Muscle of leg (tissue), 11 donors: ENCODE data around the gene POLE4. TPM values are rescaled to one million over a fixed set of nuclear protein-coding genes. Genes with fewer than 3 reads are reported as not detected.

Experiments
- DNase-seq: peaks from one replicate; pipeline ENCODE4 v3.0.0; 2013
- H3K27ac ChIP-seq: one replicate; pipeline ENCODE4 v1.5.1; 2013; ENCODE audit warnings: mild to moderate bottlenecking, low read length, control low read depth
- H3K27me3 ChIP-seq: one replicate; pipeline ENCODE4 v1.6.1; 2013; ENCODE audit warnings: low read length; ENCODE audit not compliant: control insufficient read depth, insufficient read depth
- H3K36me3 ChIP-seq: one replicate; pipeline ENCODE4 v1.6.1; 2013; ENCODE audit warnings: low read length; ENCODE audit not compliant: control insufficient read depth, insufficient read depth
- H3K4me1 ChIP-seq: one replicate; pipeline ENCODE4 v1.6.1; 2013; ENCODE audit warnings: low read length; ENCODE audit not compliant: control insufficient read depth, insufficient read depth
- H3K4me3 ChIP-seq: one replicate; pipeline ENCODE4 v1.5.1; 2013; ENCODE audit warnings: low read length, control low read depth
- H3K9me3 ChIP-seq: replicated peaks from 2 replicates; pipeline ENCODE4 v1.6.1; 2013; ENCODE audit warnings: low read depth, low read length; ENCODE audit not compliant: control insufficient read depth
- WGBS: methylation state at CpG from one replicate; pipeline ENCODE4 v1.1.5; 2013; ENCODE audit warnings: missing lambda C conversion rate; ENCODE audit not compliant: insufficient coverage; 5-methylcytosine and 5-hydroxymethylcytosine counted together
- polyA plus RNA-seq, 8 donors: library from polyadenylated mRNA; unstranded; fragments of 120-200 nt; gene quantifications; one replicate each; pipeline versions ENCODE4 v1.2.1 to v1.2.3, GENCODE V29; 2013; ENCODE audit warnings: inconsistent platforms in 1 of 8, low replicate concordance in 1 of 8; ENCODE audit not compliant: insufficient read length in 8 of 8, insufficient read depth in 1 of 8
- total RNA-seq: library from RNA; stranded (reverse); fragments of 120-200 nt; gene quantifications from one replicate; pipeline ENCODE4 v1.2.4, GENCODE V29; 2013

POLE4 gene
- total and polyA plus RNA-seq, 9 donors: 43.8 to 62.6 (median 51.9) TPM

GRCh38 chr2:74985978-74986609 lies 27.7 kb downstream of the POLE4 start:
- Histone ChIP-seq H3K4me3 (no peak overlapping the region), H3K4me1 (peaks cover 15% of the 10 kb centered on the region), H3K36me3 (no peaks in the 10 kb centered on the region), H3K9me3 (no peaks in the 10 kb centered on the region), H3K27me3 (no peaks in the 10 kb centered on the region), H3K27ac (no peak overlapping the region)
- 7% methylated on average over 3 of the region's 7 CpGs for WGBS
- peak; percentile 85 for DNase-seq

GRCh38 chr2:74991977-74992376 lies 33.5 kb downstream of the POLE4 start:
- Histone ChIP-seq H3K36me3 (no peaks in the 10 kb centered on the region), H3K27ac (peak overlapping the region; percentile 66), H3K9me3 (no peaks in the 10 kb centered on the region), H3K4me3 (no peak overlapping the region), H3K4me1 (peaks cover 9% of the 10 kb centered on the region), H3K27me3 (no peaks in the 10 kb centered on the region)
- 40% methylated on average over 1 of the region's 4 CpGs for WGBS
- DNase-seq: peak; percentile 76

GRCh38 chr2:74999468-74999867 lies 41.0 kb downstream of the POLE4 start:
- Histone ChIP-seq H3K4me3 (no peak overlapping the region), H3K9me3 (peaks cover 2% of the 10 kb centered on the region), H3K27me3 (no peaks in the 10 kb centered on the region), H3K27ac (no peak overlapping the region), H3K36me3 (no peaks in the 10 kb centered on the region), H3K4me1 (no peaks in the 10 kb centered on the region)
- 100% methylated on average over 4 of the region's 5 CpGs for WGBS
- no peak for DNase-seq

- Histone ChIP-seq H3K36me3 (no peaks in the 10 kb centered on the region), H3K4me3 (no peak overlapping the region), H3K27me3 (no peaks in the 10 kb centered on the region), H3K9me3 (peaks cover 2% of the 10 kb centered on the region), H3K4me1 (no peaks in the 10 kb centered on the region), H3K27ac (no peak overlapping the region)
- no peak for DNase-seq
- WGBS: 44% methylated on average over 3 of the region's 3 CpGs
Observed at GRCh38 chr2:75002007-75002406, 43.6 kb downstream of the POLE4 start.

- H3K4me3 ChIP-seq: no peak overlapping the region
- 65% methylated on average over 2 of the region's 2 CpGs for WGBS
- no peak for DNase-seq
- H3K9me3 ChIP-seq: peaks cover 1% of the 10 kb centered on the region
- H3K4me1 ChIP-seq: no peaks in the 10 kb centered on the region
- no peak overlapping the region for H3K27ac ChIP-seq
- H3K27me3 ChIP-seq: no peaks in the 10 kb centered on the region
- no peaks in the 10 kb centered on the region for H3K36me3 ChIP-seq
Observed at GRCh38 chr2:75003276-75003675, 44.8 kb downstream of the POLE4 start.

- no peak for DNase-seq
- H3K27me3 ChIP-seq: no peaks in the 10 kb centered on the region
- no CpG with 5 or more reads among the region's 2 CpGs for WGBS
Observed at GRCh38 chr2:75003773-75004172, 45.3 kb downstream of the POLE4 start.

GRCh38 chr2:75006041-75006440 lies 47.6 kb downstream of the POLE4 start:
- H3K9me3 ChIP-seq: no peaks in the 10 kb centered on the region
- H3K4me3 ChIP-seq: no peak overlapping the region
- peaks cover 2% of the 10 kb centered on the region for H3K4me1 ChIP-seq
- no peaks in the 10 kb centered on the region for H3K36me3 ChIP-seq
- no peak overlapping the region for H3K27ac ChIP-seq
- H3K27me3 ChIP-seq: no peaks in the 10 kb centered on the region
- DNase-seq: no peak

More at GRCh38 chr2:75003773-75004172, 45.3 kb downstream of the POLE4 start:
- Histone ChIP-seq H3K4me3 (no peak overlapping the region), H3K27ac (no peak overlapping the region), H3K4me1 (no peaks in the 10 kb centered on the region), H3K9me3 (no peaks in the 10 kb centered on the region), H3K36me3 (no peaks in the 10 kb centered on the region)

GRCh38 chr2:75007061-75007460 lies 48.6 kb downstream of the POLE4 start:
- Histone ChIP-seq H3K27me3 (no peaks in the 10 kb centered on the region), H3K9me3 (no peaks in the 10 kb centered on the region), H3K4me3 (no peak overlapping the region), H3K4me1 (peaks cover 2% of the 10 kb centered on the region), H3K27ac (no peak overlapping the region), H3K36me3 (no peaks in the 10 kb centered on the region)
- WGBS: 100% methylated on average over 2 of the region's 4 CpGs
- no peak for DNase-seq

GRCh38 chr2:75007819-75008218 lies 49.4 kb downstream of the POLE4 start:
- DNase-seq: no peak
- no peaks in the 10 kb centered on the region for H3K27me3 ChIP-seq
- H3K27ac ChIP-seq: no peak overlapping the region
- WGBS: 81% methylated on average over 3 of the region's 4 CpGs
- H3K4me1 ChIP-seq: peaks cover 2% of the 10 kb centered on the region
- H3K9me3 ChIP-seq: no peaks in the 10 kb centered on the region
- H3K36me3 ChIP-seq: no peaks in the 10 kb centered on the region
- no peak overlapping the region for H3K4me3 ChIP-seq

GRCh38 chr2:75010571-75010970 lies 52.1 kb downstream of the POLE4 start:
- WGBS: no CpG with 5 or more reads among the region's 1 CpG
- H3K27ac ChIP-seq: no peak overlapping the region
- H3K9me3 ChIP-seq: no peaks in the 10 kb centered on the region

GRCh38 chr2:75012080-75012479 lies 53.6 kb downstream of the POLE4 start:
- H3K4me3 ChIP-seq: no peak overlapping the region
- H3K9me3 ChIP-seq: no peaks in the 10 kb centered on the region
- H3K36me3 ChIP-seq: no peaks in the 10 kb centered on the region
- WGBS: no CpG with 5 or more reads among the region's 8 CpGs
- no peaks in the 10 kb centered on the region for H3K27me3 ChIP-seq
- DNase-seq: no peak
- no peak overlapping the region for H3K27ac ChIP-seq
- H3K4me1 ChIP-seq: peaks cover 2% of the 10 kb centered on the region

More at GRCh38 chr2:75010571-75010970, 52.1 kb downstream of the POLE4 start:
- Histone ChIP-seq H3K36me3 (no peaks in the 10 kb centered on the region), H3K4me1 (peaks cover 2% of the 10 kb centered on the region), H3K27me3 (no peaks in the 10 kb centered on the region), H3K4me3 (no peak overlapping the region)
- DNase-seq: no peak
